ENCODE results near the gene VIPR2.

The VIPR2 gene

GRCh38 chr7:159064816-159065510, 79.7 kb downstream of the VIPR2 start:
- DNase-seq: no peak

DNA sequence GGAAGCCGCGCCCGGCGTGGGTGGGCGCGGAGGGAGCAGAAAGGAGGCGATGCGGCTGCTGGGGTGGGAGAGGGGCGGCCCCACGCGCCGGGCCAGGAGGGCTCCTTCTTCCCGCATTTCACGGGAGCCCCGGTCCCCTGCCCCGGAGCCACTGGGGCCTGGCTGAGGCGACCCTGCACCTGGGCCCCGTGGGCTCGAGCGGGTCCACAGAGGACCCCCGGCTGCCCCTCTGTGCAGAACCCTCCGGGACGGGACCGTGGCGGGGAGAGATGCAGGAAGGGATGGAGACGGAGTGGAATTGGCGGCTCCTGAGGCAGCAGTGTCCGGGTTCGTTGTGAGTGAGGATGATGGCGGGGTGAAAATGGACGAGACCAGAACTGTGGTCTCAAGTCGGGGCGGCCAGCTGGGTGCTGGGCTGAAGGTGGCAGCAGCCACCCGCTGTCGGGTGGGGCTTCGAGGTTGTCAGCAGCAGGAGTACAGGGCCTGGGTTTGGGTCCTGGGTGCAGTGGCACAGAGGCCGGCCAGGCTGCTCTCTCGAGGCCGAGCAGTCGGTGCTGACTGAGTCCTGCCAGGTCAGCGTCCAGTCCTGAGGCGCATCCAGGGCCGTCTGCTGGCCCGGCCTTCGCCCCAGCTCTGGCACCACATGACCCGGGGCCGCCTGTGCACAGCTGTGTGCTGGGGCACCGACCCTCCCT, 80.4 kb downstream of the VIPR2 start:
- no peak for DNase-seq

GRCh38 chr7:159063046-159063840, 81.4 kb downstream of the VIPR2 start:
- DNase-seq: no peak

DNA sequence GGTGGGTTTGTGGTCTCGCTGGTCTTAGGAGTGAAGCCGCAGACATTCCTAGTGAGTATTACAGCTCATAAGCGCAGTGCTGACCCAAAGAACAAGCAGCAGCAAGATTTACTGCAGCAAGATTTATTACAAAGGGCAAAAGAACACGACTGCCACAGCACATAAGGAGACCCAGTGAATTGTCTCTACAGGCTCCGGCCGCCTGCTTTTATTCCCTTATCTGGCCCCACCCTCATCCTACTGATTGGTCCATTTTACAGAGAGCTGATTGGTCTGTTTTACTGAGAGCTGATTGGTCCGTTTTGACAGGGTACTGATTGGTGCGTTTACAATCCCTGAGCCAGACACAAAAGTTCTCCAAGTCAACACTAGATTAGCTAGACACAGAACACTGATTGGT, 82.1 kb downstream of the VIPR2 start:
- DNase-seq: no peak

DNA sequence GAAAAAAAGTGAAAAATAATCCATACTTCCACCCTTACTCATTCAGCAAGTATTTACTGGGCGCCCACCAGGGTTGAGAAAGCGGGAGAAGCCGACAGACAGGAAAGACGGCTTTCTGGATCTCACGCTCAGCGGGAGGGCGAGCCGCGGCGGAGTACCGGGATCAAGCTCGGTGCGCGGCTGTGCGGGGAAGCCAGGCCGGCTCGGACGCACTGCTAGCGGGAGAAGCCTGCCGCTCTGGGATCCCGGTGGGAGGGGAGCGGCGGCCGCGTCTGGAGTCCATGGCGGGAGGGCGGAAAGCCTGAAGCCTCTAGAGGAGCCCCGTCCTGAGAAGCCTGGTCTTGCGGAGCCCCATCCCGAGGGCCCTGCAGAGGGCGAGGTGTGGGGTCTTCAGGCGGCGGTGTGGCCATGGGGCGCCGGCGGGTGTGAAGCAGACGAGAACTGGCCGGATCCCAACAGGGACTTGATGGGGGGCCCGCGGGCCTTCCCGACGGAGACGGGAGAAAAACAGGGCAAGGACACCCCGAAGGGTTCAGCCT, 82.9 kb downstream of the VIPR2 start:
- no peak for DNase-seq

GRCh38 chr7:159061209-159061608, 83.5 kb downstream of the VIPR2 start:
- no peak for DNase-seq

- DNase-seq: no peak
Measured at GRCh38 chr7:159060440-159060839, 84.2 kb downstream of the VIPR2 start.

- no peak for DNase-seq
Measured at GRCh38 chr7:159059629-159060028, 85.0 kb downstream of the VIPR2 start.

GRCh38 chr7:159057647-159058046, 87.0 kb downstream of the VIPR2 start:
- no peak for DNase-seq

DNA sequence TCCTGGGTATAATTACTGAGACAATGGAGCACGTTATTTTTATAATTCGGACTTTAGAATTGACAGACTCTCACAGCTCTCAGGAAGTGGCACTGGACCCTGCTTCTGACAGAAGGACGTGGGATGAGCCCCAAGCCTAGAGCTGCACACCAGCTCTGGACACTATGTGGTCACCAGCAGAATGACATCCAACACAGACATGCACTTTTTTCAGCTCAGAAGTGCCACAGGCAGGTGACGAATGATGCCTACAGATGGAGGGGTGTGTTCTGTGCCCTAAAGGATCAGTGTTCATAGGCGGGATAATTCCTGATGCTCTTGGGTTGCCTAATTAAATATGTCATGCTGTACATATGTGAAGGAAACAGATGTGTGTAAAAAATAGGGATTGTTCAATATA, 87.9 kb downstream of the VIPR2 start:
- no peak for DNase-seq

GRCh38 chr7:159051916-159052315, 92.8 kb downstream of the VIPR2 start:
- no peak for DNase-seq

DNA sequence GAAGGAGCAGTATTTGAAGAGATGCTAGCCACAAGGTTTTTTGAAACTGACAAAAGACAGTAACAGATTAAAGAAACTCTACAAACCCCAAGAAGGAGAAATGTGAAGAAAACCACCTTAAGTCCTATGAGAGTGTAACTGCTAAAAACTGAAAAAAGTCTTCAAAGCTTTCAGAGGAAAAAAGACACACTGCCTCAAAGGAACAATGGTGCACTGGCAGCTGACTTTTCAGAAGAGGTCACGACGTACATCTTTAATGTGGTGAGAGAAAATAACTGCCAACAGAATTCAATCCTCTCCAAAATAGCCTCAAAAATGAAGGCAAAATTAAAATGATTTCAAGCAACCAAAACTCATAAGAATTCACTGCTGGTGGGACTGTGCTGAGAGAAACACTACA, 94.0 kb downstream of the VIPR2 start:
- DNase-seq: no peak

GRCh38 chr7:159049266-159050025, 95.2 kb downstream of the VIPR2 start:
- no peak for DNase-seq

DNA sequence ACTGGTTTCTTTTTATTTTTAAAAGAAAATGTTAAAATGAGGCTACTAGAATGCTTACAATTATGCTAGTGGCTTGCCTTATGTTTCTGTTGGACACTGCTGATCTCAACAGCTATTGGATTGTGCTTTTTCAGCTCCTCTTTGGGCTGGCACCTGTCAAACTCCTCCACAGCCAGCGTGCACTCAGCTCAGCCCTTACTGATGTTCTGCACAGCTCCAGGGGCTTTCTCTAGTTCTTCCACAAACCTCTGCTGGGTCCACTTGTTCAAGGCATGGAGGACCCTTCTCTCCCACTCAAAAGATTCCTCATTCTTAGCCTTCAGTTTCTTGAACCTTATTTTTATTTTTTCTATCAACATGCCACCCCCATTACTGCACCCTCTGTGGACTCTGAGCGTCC, 96.0 kb downstream of the VIPR2 start:
- no peak for DNase-seq

- no peak for DNase-seq
Measured at GRCh38 chr7:159047536-159047935, 97.1 kb downstream of the VIPR2 start.

- DNase-seq: no peak
Measured at GRCh38 chr7:159046300-159046699, 98.4 kb downstream of the VIPR2 start.

DNA sequence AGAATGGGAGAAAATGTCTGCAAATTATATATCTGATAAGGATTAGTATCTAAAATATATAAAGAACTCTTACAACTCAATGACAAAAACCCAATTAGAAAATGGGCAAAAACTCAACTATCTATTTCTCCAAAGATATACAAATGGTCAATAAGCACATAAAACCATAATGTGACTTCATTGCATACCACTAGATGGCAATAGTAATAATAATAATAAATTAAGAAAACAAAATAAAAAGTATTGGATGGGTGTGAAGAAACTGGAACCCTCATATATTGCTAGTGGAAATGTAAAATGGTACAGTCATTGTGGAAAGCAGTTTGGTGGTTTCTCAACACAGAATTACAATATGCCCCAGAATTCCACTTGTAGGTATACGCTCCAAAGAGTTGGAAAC, 98.8 kb downstream of the VIPR2 start:
- DNase-seq: no peak

DNA sequence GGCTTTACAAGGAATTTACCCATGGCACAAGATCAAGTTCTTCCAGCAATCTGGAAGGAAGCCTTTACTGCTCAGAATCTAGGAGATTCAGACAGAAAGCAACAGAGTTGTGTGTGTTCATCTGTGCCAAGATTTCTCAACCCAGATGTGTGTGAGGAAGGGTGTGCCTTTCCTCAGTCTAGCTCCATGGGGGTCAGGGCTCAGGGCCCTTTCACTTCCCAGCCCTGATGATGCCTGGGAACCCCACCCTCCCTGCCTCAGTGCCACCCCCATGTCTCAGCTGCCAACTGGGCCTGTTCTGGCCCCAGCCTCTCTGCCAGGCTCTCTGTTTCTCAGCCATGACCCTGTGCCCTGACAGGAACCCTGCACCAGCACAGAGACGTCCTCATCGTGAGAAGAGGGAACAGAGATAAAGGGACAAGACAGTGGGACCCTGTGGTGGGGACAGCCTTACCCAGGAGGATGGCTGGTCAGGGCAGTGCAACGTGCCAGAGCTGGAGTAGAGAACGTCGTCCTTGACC, 102.0 kb downstream of the VIPR2 start:
- no peak for DNase-seq

DNA sequence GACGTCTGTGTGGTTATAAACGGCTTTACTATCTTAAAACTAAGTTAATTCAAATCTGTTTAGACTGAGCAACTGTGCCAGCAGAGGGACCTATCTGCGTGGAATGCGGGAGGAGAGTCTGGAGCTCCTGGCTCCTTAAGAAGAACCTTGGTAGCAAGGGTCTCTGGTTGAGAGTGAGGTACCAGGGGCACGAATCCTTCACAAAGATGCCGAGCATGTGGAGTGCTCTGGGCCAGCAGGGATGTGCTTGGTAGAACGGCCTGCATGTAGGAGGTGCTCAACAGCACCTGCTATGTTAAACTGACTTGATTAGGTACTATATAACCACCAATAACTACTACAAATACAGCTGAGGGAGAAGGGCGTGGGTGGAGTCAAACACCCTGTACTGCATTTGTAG, 102.6 kb downstream of the VIPR2 start:
- no peak for DNase-seq

GRCh38 chr7:159040912-159041711, 103.6 kb downstream of the VIPR2 start:
- DNase-seq: no peak

- no peak for DNase-seq
Measured at GRCh38 chr7:159040146-159040545, 104.5 kb downstream of the VIPR2 start.

Measured in right kidney (tissue), 1 donor.